Liver (tissue), 3 donors: ENCODE measurements around the gene ZNF423.

Experiments used
- FOXA1 ChIP-seq: IDR thresholded peaks from 2 replicates; pipeline ENCODE4 v1.6.1; 2016; ENCODE audit warnings: antibody characterized with exemption
- FOXA2 ChIP-seq: IDR thresholded peaks from 2 replicates; pipeline ENCODE4 v1.6.1; 2016; ENCODE audit warnings: antibody characterized with exemption
- REST ChIP-seq: IDR thresholded peaks from 2 replicates; pipeline ENCODE4 v1.6.1; 2016; ENCODE audit warnings: antibody characterized with exemption, mild to moderate bottlenecking
- TAF1 ChIP-seq: conservative IDR thresholded peaks from 2 replicates; pipeline ENCODE4 v1.6.1; 2016; ENCODE audit warnings: antibody characterized with exemption, mild to moderate bottlenecking
- TF ChIP-seq, protein P1 (sequence below): fragments of 150-350 bp; IDR thresholded peaks from 2 replicates; pipeline ENCODE4 v1.5.1; 2017; ENCODE audit warnings: improper control_type of control experiment, low read depth, low read length; ENCODE audit not compliant: missing input control
- donor health status: healthy.
- donor health status: healthy.

GRCh38 chr16:49608779-49609178 is 247.1 kb downstream of the ZNF423 start:
- TF ChIP-seq, protein P1, sequence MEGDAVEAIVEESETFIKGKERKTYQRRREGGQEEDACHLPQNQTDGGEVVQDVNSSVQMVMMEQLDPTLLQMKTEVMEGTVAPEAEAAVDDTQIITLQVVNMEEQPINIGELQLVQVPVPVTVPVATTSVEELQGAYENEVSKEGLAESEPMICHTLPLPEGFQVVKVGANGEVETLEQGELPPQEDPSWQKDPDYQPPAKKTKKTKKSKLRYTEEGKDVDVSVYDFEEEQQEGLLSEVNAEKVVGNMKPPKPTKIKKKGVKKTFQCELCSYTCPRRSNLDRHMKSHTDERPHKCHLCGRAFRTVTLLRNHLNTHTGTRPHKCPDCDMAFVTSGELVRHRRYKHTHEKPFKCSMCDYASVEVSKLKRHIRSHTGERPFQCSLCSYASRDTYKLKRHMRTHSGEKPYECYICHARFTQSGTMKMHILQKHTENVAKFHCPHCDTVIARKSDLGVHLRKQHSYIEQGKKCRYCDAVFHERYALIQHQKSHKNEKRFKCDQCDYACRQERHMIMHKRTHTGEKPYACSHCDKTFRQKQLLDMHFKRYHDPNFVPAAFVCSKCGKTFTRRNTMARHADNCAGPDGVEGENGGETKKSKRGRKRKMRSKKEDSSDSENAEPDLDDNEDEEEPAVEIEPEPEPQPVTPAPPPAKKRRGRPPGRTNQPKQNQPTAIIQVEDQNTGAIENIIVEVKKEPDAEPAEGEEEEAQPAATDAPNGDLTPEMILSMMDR, result peak; percentile 9
- no peak for TF ChIP-seq FOXA1
- TF ChIP-seq FOXA2, result no peak
- TF ChIP-seq TAF1, result no peak
- TF ChIP-seq REST, result no peak
